ENCODE data around the gene ZNF432.
"Not testable (repeated sequence)": the region's sequence is repeated elsewhere in the genome, so short reads cannot be mapped to it uniquely, and the experiment has no call there.

ZNF432 gene

GRCh38 chr19:52048555-52049501 lies at the start of gene ZNF432:
Gene ZNF432 (minus strand): TSS chr19:52048838. CDS start chr19:52046868, 1,970 bp downstream.
- DNase-seq (ENCODE audit: low read depth): peak; percentile 90
- no peak for TF ChIP-seq CTCF (conservative IDR thresholded peaks at IDR 0.05; ENCODE audit: control insufficient read depth, insufficient read depth, low read depth, low read length)

GRCh38 chr19:52096416-52096815 lies 47.8 kb upstream of the ZNF432 start:
- not testable (repeated sequence) for H3K4me3 ChIP-seq (ENCODE audit: control insufficient read depth, low read depth, low read length)
- DNase-seq (ENCODE audit: low read depth): peak; percentile 27

More at GRCh38 chr19:52048555-52049501, at the start of gene ZNF432:
- H3K4me3 ChIP-seq (ENCODE audit: control insufficient read depth, low read depth, low read length): peak within 1 kb of the TSS; percentile 74

- no peak for TF ChIP-seq CTCF (conservative IDR thresholded peaks at IDR 0.05; ENCODE audit: control insufficient read depth, insufficient read depth, low read depth, low read length)
- peak; percentile 95 for DNase-seq (ENCODE audit: low read depth)
- H3K4me3 ChIP-seq (ENCODE audit: control insufficient read depth, low read depth, low read length): peak within 1 kb of the TSS; percentile 100
Observed at GRCh38 chr19:52095172-52096014, 46.8 kb upstream of the ZNF432 start, which contains the start of gene ZNF841. Gene ZNF841 (minus strand): TSS chr19:52095765. CDS start chr19:52084801, 10,964 bp downstream.

- TF ChIP-seq CTCF (conservative IDR thresholded peaks at IDR 0.05; ENCODE audit: control insufficient read depth, insufficient read depth, low read depth, low read length): no peak
- no peak for DNase-seq (ENCODE audit: low read depth)
- H3K4me3 ChIP-seq (ENCODE audit: control insufficient read depth, low read depth, low read length): peak overlapping the region; percentile 100
Observed at GRCh38 chr19:52094526-52095130, 46.0 kb upstream of the ZNF432 start.

- peak; percentile 70 for DNase-seq (ENCODE audit: low read depth)
- no peak overlapping the region for H3K4me3 ChIP-seq (ENCODE audit: control insufficient read depth, low read depth, low read length)
- TF ChIP-seq CTCF (conservative IDR thresholded peaks at IDR 0.05; ENCODE audit: control insufficient read depth, insufficient read depth, low read depth, low read length): no peak
Observed at GRCh38 chr19:52086481-52086880, 37.8 kb upstream of the ZNF432 start.

- no peak overlapping the region for H3K4me3 ChIP-seq (ENCODE audit: control insufficient read depth, low read depth, low read length)
- no peak for TF ChIP-seq CTCF (conservative IDR thresholded peaks at IDR 0.05; ENCODE audit: control insufficient read depth, insufficient read depth, low read depth, low read length)
- peak; percentile 70 for DNase-seq (ENCODE audit: low read depth)
Observed at GRCh38 chr19:52070496-52070895, 21.9 kb upstream of the ZNF432 start.

Data from fibroblast of mammary gland (primary cell).